Measurements from ENCODE around the gene NUP210L.

- TF ChIP-seq POLR2A (IDR thresholded peaks at IDR 0.05): no peak
- no peak for TF ChIP-seq CTCF (IDR thresholded peaks at IDR 0.05)
Observed at GRCh38 chr1:153956997-153957715, 197.7 kb downstream of the NUP210L start.
